CD4-positive, alpha-beta T cell treated with Interleukin-12 subunit alpha and Interleukin-12 subunit beta, for 1 hour (primary cell): Measurements from ENCODE around the gene CACNA2D3.
"Not testable (repeated sequence)": the region's sequence is repeated elsewhere in the genome, so short reads cannot be mapped to it uniquely, and the experiment has no call there.

Source experiments
- DNase-seq: peaks from one replicate; pipeline ENCODE4 v3.0.0-alpha.2; 2020

Gene CACNA2D3

GRCh38 chr3:54393150-54393549 lies 270.8 kb downstream of the CACNA2D3 start:
- DNase-seq: no peak

GRCh38 chr3:54408328-54408727 lies 286.0 kb downstream of the CACNA2D3 start:
- DNase-seq: no peak

GRCh38 chr3:54421943-54422342 lies 299.6 kb downstream of the CACNA2D3 start:
- no peak for DNase-seq

GRCh38 chr3:54424292-54424691 lies 301.9 kb downstream of the CACNA2D3 start:
- DNase-seq: no peak

- DNase-seq: no peak
Observed at GRCh38 chr3:54426381-54426780, 304.0 kb downstream of the CACNA2D3 start.

- no peak for DNase-seq
Observed at GRCh38 chr3:54427501-54427900, 305.1 kb downstream of the CACNA2D3 start.

GRCh38 chr3:54427941-54428871 lies 305.9 kb downstream of the CACNA2D3 start:
- DNase-seq: peak; percentile 17

- DNase-seq: no peak
Observed at GRCh38 chr3:54432975-54433374, 310.6 kb downstream of the CACNA2D3 start.

GRCh38 chr3:54433846-54434245 lies 311.5 kb downstream of the CACNA2D3 start:
- no peak for DNase-seq

- DNase-seq: no peak
Observed at GRCh38 chr3:54434756-54435155, 312.4 kb downstream of the CACNA2D3 start.

- DNase-seq: no peak
Observed at GRCh38 chr3:54437271-54437670, 314.9 kb downstream of the CACNA2D3 start.

- DNase-seq: no peak
Observed at GRCh38 chr3:54443561-54444161, 321.3 kb downstream of the CACNA2D3 start.

GRCh38 chr3:54445630-54446029 lies 323.3 kb downstream of the CACNA2D3 start:
- no peak for DNase-seq

GRCh38 chr3:54447427-54447826 lies 325.1 kb downstream of the CACNA2D3 start:
- DNase-seq: no peak

- DNase-seq: no peak
Observed at GRCh38 chr3:54454806-54455205, 332.5 kb downstream of the CACNA2D3 start.

GRCh38 chr3:54458357-54458756 lies 336.0 kb downstream of the CACNA2D3 start:
- no peak for DNase-seq

- DNase-seq: not testable (repeated sequence)
Observed at GRCh38 chr3:54464554-54464953, 342.2 kb downstream of the CACNA2D3 start.

- no peak for DNase-seq
Observed at GRCh38 chr3:54476891-54477290, 354.5 kb downstream of the CACNA2D3 start.

GRCh38 chr3:54481606-54482365 lies 359.4 kb downstream of the CACNA2D3 start:
- DNase-seq: no peak

GRCh38 chr3:54484334-54484733 lies 362.0 kb downstream of the CACNA2D3 start:
- no peak for DNase-seq

GRCh38 chr3:54486317-54486716 lies 364.0 kb downstream of the CACNA2D3 start:
- no peak for DNase-seq

GRCh38 chr3:54488297-54488696 lies 365.9 kb downstream of the CACNA2D3 start:
- DNase-seq: no peak

GRCh38 chr3:54494209-54494608 lies 371.9 kb downstream of the CACNA2D3 start:
- no peak for DNase-seq

- DNase-seq: no peak
Observed at GRCh38 chr3:54506603-54507002, 384.3 kb downstream of the CACNA2D3 start.
